Endodermal cell (in vitro differentiated cells): ENCODE measurements around the gene LCE3B. TPM values are rescaled to one million over a fixed set of nuclear protein-coding genes. Genes with fewer than 3 reads are reported as not detected.

ENCODE experiments used
- DNase-seq: peaks from one replicate; pipeline ENCODE4 v3.0.0-alpha.2; 2017
- H3K27ac ChIP-seq: 2 replicates; pipeline ENCODE4 v1.5.1; 2013; ENCODE audit warnings: mild to moderate bottlenecking, low read depth, low read length, moderate library complexity
- H3K27me3 ChIP-seq: 2 replicates; pipeline ENCODE4 v1.6.1; 2013; ENCODE audit warnings: mild to moderate bottlenecking, low read length, moderate library complexity; ENCODE audit not compliant: insufficient read depth, control insufficient read depth, poor library complexity, severe bottlenecking
- H3K36me3 ChIP-seq: 2 replicates; pipeline ENCODE4 v1.7.0; 2013; ENCODE audit warnings: mild to moderate bottlenecking, low read length, moderate library complexity; ENCODE audit not compliant: control insufficient read depth, insufficient read depth
- H3K4me1 ChIP-seq: one replicate; pipeline ENCODE4 v1.7.0; 2013; ENCODE audit warnings: low read length; ENCODE audit not compliant: control insufficient read depth, insufficient read depth
- H3K4me3 ChIP-seq: 2 replicates; pipeline ENCODE4 v1.5.1; 2013; ENCODE audit warnings: mild to moderate bottlenecking, low read length, moderate library complexity
- H3K9ac ChIP-seq: 2 replicates; pipeline ENCODE4 v1.6.1; 2013; ENCODE audit warnings: mild to moderate bottlenecking, low read length, moderate library complexity; ENCODE audit not compliant: poor library complexity, severe bottlenecking; ENCODE audit errors: extremely low read depth
- H3K9me3 ChIP-seq: 2 replicates; pipeline ENCODE4 v1.6.1; 2013; ENCODE audit warnings: mild to moderate bottlenecking, low read length, moderate library complexity; ENCODE audit not compliant: control insufficient read depth
- H3K27ac Mint-ChIP-seq: 2 replicates; pipeline ENCODE4 v1.8.0; 2020; ENCODE audit warnings: mixed read lengths
- H3K27me3 Mint-ChIP-seq: 2 replicates; pipeline ENCODE4 v1.8.0; 2021; ENCODE audit warnings: mild to moderate bottlenecking, mixed read lengths; ENCODE audit not compliant: insufficient read depth
- H3K36me3 Mint-ChIP-seq: 2 replicates; pipeline ENCODE4 v1.8.0; 2020; ENCODE audit warnings: low read depth, mixed read lengths
- H3K4me1 Mint-ChIP-seq: 2 replicates; pipeline ENCODE4 v1.8.0; 2020; ENCODE audit warnings: mixed read lengths
- H3K4me3 Mint-ChIP-seq: 2 replicates; pipeline ENCODE4 v1.8.0; 2020; ENCODE audit warnings: mild to moderate bottlenecking, moderate library complexity, mixed read lengths
- H3K9me3 Mint-ChIP-seq: 2 replicates; pipeline ENCODE4 v1.8.0; 2020; ENCODE audit warnings: mild to moderate bottlenecking, mixed read lengths
- CTCF ChIP-seq: fragments of 200-600 bp; sonication (generic); conservative IDR thresholded peaks from 2 replicates; pipeline ENCODE4 v1.5.0; 2021; ENCODE audit warnings: antibody characterized with exemption, mild to moderate bottlenecking
- WGBS, 2 experiments: methylation state at CpG; one replicate each; pipeline versions ENCODE4 v1.1.5 to v1.1.7; 2013; ENCODE audit warnings: missing lambda C conversion rate in 2 of 2, mixed read lengths in 1 of 2; ENCODE audit not compliant: insufficient coverage in 1 of 2, insufficient read length in 1 of 2; 5-methylcytosine and 5-hydroxymethylcytosine counted together
- total RNA-seq, 2 donors: library from RNA; stranded (reverse); fragmentation: NEBNext Ultra II Directional in 1 of 2; extraction: Animal tissue kit (Norgen Biotek cat#: 25700) in 1 of 2; gene quantifications; 2 replicates in 1 of 2; 3 replicates in 1 of 2; pipeline ENCODE4 v1.2.1, GENCODE V29; 2021

Gene LCE3B
- total RNA-seq, 2 donors from 2014 or later: not detected

- Histone ChIP-seq H3K36me3 (no peaks in the 10 kb centered on the region), H3K4me1 (no peaks in the 10 kb centered on the region), H3K27ac (no peak overlapping the region), H3K9me3 (peaks cover 84% of the 10 kb centered on the region), H3K9ac (no peak overlapping the region), H3K4me3 (no peak overlapping the region), H3K27me3 (no peaks in the 10 kb centered on the region)
- Mint-ChIP-seq H3K36me3 (no peaks in the 10 kb centered on the region), H3K4me3 (no peak overlapping the region), H3K27me3 (no peaks in the 10 kb centered on the region), H3K9me3 (peaks cover 93% of the 10 kb centered on the region), H3K4me1 (no peaks in the 10 kb centered on the region), H3K27ac (no peak overlapping the region)
- no peak for TF ChIP-seq CTCF
- DNase-seq: no peak
Observed at GRCh38 chr1:152646656-152647055, 33.0 kb downstream of the LCE3B start.

- no peaks in the 10 kb centered on the region for H3K36me3 Mint-ChIP-seq
Observed at GRCh38 chr1:152654110-152654509, 40.5 kb downstream of the LCE3B start.

GRCh38 chr1:152656459-152656858 lies 42.8 kb downstream of the LCE3B start:
- WGBS, 2 experiments: 51 to 63% methylated on average over 2 of the region's 2 CpGs
- no peak for DNase-seq
- H3K36me3 ChIP-seq: no peaks in the 10 kb centered on the region
- TF ChIP-seq CTCF: no peak
- Mint-ChIP-seq H3K27me3 (no peaks in the 10 kb centered on the region), H3K27ac (no peak overlapping the region), H3K9me3 (peaks cover 84% of the 10 kb centered on the region), H3K36me3 (no peaks in the 10 kb centered on the region), H3K4me1 (no peaks in the 10 kb centered on the region), H3K4me3 (no peak overlapping the region)
- H3K4me1 ChIP-seq: no peaks in the 10 kb centered on the region
- no peaks in the 10 kb centered on the region for H3K27me3 ChIP-seq
- H3K4me3 ChIP-seq: no peak overlapping the region
- peaks cover 81% of the 10 kb centered on the region for H3K9me3 ChIP-seq
- no peak overlapping the region for H3K27ac ChIP-seq
- no peak overlapping the region for H3K9ac ChIP-seq

More at GRCh38 chr1:152654110-152654509, 40.5 kb downstream of the LCE3B start:
- Histone ChIP-seq H3K27ac (no peak overlapping the region), H3K9me3 (peaks cover 88% of the 10 kb centered on the region), H3K4me3 (no peak overlapping the region), H3K27me3 (no peaks in the 10 kb centered on the region), H3K9ac (no peak overlapping the region), H3K4me1 (no peaks in the 10 kb centered on the region), H3K36me3 (no peaks in the 10 kb centered on the region)
- H3K9me3 Mint-ChIP-seq: peaks cover 86% of the 10 kb centered on the region
- 45 to 60% methylated on average over 1 to 10 of the region's 10 CpGs for WGBS, 2 experiments
- H3K27me3 Mint-ChIP-seq: no peaks in the 10 kb centered on the region
- TF ChIP-seq CTCF: peak; percentile 69
- no peak overlapping the region for H3K4me3 Mint-ChIP-seq
- DNase-seq: peak; percentile 83
- no peak overlapping the region for H3K27ac Mint-ChIP-seq
- H3K4me1 Mint-ChIP-seq: no peaks in the 10 kb centered on the region
